Activated T-cell treated with anti-CD3 and anti-CD28 coated beads, Interleukin-2, amount 50 U/mL, for 24 hours (primary cell): ENCODE results near the gene ZG16B.
A peak's percentile ranks its signal among the peaks of the same experiment; 100 is the strongest.

Experiments used
- DNase-seq: peaks from one replicate; pipeline ENCODE4 v3.0.0-alpha.2; 2020
- H3K27ac Mint-ChIP-seq: 2 replicates; pipeline ENCODE4 v1.8.0; 2020; ENCODE audit warnings: mild to moderate bottlenecking, mixed read lengths
- H3K27me3 Mint-ChIP-seq: 2 replicates; pipeline ENCODE4 v1.8.0; 2020; ENCODE audit warnings: mixed read lengths
- H3K36me3 Mint-ChIP-seq: 2 replicates; pipeline ENCODE4 v1.8.0; 2020; ENCODE audit warnings: low read depth, mixed read lengths
- H3K4me1 Mint-ChIP-seq: 2 replicates; pipeline ENCODE4 v1.8.0; 2020; ENCODE audit warnings: low read depth, mixed read lengths
- H3K4me3 Mint-ChIP-seq: 2 replicates; pipeline ENCODE4 v1.8.0; 2020; ENCODE audit warnings: mild to moderate bottlenecking, moderate library complexity, mixed read lengths
- H3K9me3 Mint-ChIP-seq: 2 replicates; pipeline ENCODE4 v1.8.0; 2020; ENCODE audit warnings: mixed read lengths

The ZG16B gene, protein sequence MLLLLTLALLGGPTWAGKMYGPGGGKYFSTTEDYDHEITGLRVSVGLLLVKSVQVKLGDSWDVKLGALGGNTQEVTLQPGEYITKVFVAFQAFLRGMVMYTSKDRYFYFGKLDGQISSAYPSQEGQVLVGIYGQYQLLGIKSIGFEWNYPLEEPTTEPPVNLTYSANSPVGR

DNA sequence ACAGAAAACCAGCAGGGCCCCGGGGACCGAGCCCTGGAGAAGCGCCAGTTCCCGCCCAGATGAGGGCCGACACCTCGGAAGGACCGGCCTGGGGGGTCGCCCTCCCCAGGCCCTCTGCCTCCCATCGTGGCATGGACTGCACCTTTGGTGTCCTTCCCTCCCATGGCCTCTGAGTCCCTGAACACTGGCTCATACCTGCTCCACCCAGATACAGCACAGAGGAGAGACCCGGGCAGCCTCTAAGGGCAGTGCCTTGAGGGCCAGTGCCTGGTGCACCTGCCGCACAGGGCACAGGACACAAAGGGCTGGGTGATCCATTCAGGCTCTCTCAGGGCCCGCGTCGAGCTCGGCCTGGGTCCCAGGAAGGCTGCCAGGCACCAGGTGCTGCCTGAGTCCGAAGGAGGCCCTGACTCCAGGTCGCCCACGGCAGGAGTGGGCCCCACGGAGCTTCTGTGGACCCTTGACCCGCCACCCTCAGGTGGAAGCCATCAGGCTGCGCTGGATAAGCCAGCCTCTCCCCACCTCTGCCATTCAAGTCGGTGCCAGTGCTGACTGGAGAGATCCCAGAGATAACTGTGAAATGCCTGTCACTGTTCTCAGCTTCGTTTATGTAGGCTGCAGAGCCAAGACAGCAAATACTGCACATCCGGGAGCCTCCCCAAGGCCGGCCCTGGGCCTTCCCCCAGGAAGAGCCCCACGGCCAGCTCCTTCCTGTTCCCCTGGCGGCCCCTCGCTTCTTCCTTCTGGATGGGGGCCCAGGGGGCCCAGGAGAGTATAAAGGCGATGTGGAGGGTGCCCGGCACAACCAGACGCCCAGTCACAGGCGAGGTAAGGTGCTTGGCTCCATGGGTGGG lies at the start of gene ZG16B:
Gene ZG16B, plus strand, starts transcription at position 803 of the 854 bp plus-strand sequence. CDS start 139 bp downstream, outside the sequence.
- Mint-ChIP-seq H3K4me1 (no peaks in the 10 kb centered on the region), H3K4me3 (peak within 1 kb of the TSS; percentile 20), H3K27ac (no peak within 1 kb of the TSS), H3K36me3 (no peaks in the 10 kb centered on the region), H3K9me3 (no peaks in the 10 kb centered on the region), H3K27me3 (no peaks in the 10 kb centered on the region)
- no peak for DNase-seq

DNA sequence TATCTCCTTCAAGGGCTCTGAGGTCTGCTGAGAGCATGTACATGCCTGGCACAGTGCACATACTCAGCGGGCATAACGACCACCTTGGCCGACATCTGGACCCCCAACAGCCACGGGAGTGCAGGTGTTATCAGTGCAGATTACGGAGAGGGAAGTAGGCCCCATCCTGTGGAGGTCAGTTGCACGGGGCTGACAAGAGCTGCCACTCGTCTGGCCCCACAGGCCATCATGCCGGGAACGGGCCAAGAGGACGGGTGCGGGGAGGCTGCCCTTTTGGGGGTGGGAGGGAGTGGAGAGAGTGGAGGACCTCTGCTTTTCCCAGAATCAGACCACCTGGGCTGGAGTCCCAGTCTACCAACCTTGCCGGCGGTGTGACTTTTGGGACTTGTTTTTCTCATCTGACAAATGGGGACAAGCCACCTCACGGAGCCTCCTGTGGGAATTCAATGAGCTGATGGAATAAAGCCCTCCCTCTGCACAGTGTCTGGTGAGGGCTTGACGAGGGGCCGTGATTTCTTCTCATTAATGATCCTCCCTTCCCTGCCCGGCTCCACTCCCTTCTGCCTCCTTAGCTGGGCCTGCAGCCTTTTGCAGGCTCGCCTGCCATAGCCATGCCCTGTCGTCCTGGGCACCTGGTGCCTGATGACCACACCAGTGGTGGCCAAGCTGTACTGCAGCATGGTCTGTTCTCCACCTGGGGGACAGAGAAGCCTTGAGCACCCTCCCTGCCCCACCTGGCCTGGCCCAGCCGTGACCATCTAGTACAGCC lies 47.3 kb upstream of the ZG16B start:
- Mint-ChIP-seq H3K27ac (no peak overlapping the region), H3K27me3 (peaks cover 4% of the 10 kb centered on the region), H3K4me1 (peaks cover 28% of the 10 kb centered on the region), H3K36me3 (peaks cover 10% of the 10 kb centered on the region), H3K4me3 (no peak overlapping the region), H3K9me3 (no peaks in the 10 kb centered on the region)
- no peak for DNase-seq

DNA sequence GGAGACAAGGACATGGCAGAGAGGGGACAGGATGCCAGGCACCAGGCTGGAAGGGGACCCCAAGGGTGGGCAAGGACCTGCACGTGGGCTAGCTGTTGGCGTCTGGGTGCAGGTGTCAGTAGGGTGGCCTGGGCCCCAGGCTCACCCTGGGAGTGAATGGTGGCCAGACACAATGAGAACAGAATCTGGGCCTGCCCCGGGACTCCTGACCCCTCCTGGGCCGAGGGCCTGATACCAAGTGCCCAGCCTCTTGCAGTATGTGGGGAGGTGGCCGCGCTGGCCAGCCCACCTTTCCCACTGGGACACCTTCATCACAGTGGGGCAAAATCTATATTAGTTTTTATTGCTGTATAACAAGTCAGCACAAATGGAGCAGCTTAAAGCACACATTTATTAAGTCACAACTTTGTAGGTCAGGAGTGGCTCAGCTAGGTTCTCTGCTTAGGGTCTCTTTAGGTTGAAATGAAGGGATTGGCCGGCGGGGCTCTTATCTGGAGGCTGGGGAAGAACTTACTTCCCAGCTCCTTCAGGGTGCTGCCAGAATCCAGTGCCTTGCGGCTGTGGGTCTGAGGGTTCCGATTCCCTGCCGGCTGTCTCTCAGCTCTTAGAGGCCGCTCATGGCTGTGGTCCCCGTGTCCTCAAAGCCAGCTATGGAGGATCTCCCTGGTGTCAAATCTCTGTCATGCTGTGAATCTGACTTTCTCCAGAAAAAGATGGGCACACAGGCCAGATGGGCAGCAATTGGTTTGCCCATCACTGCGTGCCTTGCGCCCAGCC lies 46.3 kb upstream of the ZG16B start:
- Mint-ChIP-seq H3K27ac (no peak overlapping the region), H3K4me3 (peak overlapping the region; percentile 37), H3K9me3 (no peaks in the 10 kb centered on the region), H3K36me3 (no peaks in the 10 kb centered on the region), H3K4me1 (peaks cover 18% of the 10 kb centered on the region), H3K27me3 (peaks cover 5% of the 10 kb centered on the region)
- DNase-seq: peak; percentile 29

DNA sequence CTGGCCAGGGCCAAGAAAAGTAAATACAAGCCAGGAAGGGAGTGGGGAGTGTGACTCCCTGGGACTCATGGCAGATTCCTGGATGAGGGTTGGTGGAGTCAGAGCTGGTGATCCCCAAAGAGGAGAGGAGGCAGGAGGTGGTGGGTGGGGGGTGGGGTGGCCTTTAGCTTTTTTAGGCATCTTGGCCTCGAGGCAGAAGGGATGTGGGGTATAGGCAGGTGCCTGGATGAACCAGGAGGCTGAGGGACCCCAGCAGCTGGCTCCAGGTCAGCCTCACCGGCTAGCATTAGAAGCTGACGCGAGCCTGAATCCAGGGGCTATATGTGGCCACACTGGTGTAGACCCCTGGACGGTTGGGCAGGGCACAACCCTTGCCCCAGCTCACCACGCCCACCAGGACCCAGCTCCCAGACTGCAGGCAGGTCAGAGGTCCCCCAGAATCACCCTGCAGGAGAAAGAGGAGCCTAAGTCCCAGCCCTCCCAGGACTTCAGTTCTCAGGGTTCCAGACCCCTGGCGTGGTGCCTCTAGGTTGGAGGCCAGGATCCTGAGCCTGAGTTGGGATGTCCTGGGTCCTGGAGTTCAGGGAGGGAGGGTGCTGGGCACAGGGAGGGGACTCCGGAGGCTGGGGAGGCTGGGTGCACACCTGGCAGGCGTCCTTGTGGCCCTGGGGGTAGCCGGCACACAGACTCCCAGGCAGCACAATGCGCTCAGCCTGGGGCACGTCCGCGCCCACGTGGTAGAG lies 45.6 kb upstream of the ZG16B start:
- H3K27ac Mint-ChIP-seq: peak overlapping the region; percentile 92
- no peak for DNase-seq
- H3K9me3 Mint-ChIP-seq: no peaks in the 10 kb centered on the region
- H3K27me3 Mint-ChIP-seq: peaks cover 8% of the 10 kb centered on the region
- peak overlapping the region; percentile 77 for H3K4me3 Mint-ChIP-seq
- H3K36me3 Mint-ChIP-seq: no peaks in the 10 kb centered on the region
- peaks cover 14% of the 10 kb centered on the region for H3K4me1 Mint-ChIP-seq

DNA sequence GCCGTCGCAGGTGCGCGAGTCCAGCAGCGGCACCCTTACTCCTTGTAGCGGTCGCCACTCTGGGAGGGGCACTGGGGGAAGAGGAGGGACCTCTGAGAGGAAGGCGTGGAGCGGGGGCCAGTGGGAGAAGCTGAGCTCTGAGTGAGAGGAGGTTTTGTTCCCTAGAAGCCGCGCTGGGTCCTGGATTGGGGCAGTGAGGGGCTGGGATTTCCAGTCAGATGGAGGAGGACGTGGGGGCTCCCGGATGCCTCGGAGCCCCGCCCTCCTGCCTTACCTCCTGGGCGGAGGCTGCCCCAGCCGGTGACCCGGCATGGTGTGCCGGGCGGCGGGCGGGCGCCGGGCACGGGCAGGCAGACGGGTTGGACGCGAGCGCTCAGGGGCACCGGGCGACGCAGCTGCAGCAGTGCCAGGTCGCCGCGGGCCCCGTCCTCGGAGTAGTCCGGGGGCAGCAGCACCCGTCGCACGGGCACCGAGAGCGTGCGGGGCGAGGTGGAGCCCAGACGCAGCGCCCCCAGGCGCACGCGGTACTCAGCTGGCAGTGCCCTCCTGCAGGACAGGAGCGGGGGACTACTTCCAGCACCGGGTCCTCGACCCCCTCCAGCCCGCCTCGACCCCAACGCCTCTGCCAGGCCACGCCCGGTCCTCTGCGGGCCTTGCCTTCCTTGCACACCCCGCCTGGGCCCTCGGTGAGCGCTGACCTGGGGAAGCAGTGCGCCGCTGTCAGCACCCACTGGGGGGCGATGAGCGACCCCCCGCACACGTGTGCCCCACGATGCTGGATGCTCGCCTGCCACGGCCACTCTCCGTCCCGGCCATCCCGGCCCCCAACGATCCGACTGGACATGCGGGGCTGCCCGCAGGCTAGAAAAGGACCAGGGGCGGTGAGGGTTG lies 44.8 kb upstream of the ZG16B start:
- H3K27me3 Mint-ChIP-seq: peaks cover 12% of the 10 kb centered on the region
- DNase-seq: peak; percentile 78
- peak overlapping the region; percentile 92 for H3K27ac Mint-ChIP-seq
- H3K9me3 Mint-ChIP-seq: no peaks in the 10 kb centered on the region
- H3K4me3 Mint-ChIP-seq: peak overlapping the region; percentile 77
- H3K36me3 Mint-ChIP-seq: no peaks in the 10 kb centered on the region
- peaks cover 11% of the 10 kb centered on the region for H3K4me1 Mint-ChIP-seq

DNA sequence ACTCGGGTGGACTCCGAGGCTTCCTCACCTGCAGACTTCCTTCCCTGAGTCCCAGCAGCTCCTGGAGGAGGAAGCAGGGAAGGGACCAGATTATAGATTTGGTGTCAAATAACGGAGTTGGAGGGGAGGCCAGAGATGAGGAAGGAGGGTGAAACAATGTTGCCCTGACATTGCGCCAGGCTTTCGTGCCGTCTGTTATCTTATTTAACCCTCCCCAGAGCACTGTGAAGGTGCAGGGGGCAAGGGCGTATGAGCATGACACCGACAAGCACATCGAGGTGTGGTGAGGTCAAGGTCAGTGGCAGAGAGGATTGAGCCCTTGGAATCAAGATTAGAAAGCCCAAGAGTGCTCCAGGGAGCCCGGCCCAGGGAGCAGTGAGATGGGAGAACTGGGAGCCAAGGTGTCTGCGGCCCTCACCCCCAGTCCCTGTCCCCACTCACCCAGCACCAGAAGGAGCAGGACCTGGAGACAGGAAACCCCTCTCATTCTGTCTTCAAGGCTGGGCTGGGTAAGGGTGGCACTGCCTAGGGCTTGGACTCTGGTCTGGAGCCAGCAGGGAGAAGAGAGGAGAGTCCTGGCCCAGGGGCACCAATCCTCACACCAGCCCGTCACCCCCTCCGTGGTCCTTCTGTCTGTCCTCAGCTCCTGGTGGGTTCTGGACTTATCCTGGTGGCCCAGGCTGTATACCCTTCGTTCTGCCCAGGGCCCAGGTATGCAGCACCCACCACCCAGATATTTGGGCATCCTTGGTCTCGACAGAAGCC lies 43.9 kb upstream of the ZG16B start:
- H3K36me3 Mint-ChIP-seq: no peaks in the 10 kb centered on the region
- DNase-seq: no peak
- peaks cover 11% of the 10 kb centered on the region for H3K4me1 Mint-ChIP-seq
- peak overlapping the region; percentile 22 for H3K27ac Mint-ChIP-seq
- H3K9me3 Mint-ChIP-seq: no peaks in the 10 kb centered on the region
- H3K27me3 Mint-ChIP-seq: peaks cover 13% of the 10 kb centered on the region
- peak overlapping the region; percentile 61 for H3K4me3 Mint-ChIP-seq

DNA sequence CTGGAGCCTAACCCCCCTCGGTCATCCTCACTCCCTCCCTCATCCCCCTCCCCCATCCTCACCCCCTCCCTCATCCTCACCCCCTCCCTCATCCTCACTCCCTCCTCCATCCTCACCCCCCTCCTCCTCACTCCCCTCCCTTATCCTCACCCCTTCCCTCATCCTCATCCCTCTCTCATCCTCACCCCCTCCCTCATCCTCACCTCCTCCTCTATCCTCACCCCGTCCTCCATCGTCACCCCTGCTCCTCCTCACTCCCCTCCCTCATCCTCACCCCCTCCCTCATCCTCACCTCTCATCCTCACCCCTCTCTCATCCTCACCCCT lies 43.3 kb upstream of the ZG16B start:
- peaks cover 11% of the 10 kb centered on the region for H3K4me1 Mint-ChIP-seq
- DNase-seq: no peak
- H3K27ac Mint-ChIP-seq: no peak overlapping the region
- H3K9me3 Mint-ChIP-seq: no peaks in the 10 kb centered on the region
- peaks cover 16% of the 10 kb centered on the region for H3K27me3 Mint-ChIP-seq
- H3K36me3 Mint-ChIP-seq: no peaks in the 10 kb centered on the region
- no peak overlapping the region for H3K4me3 Mint-ChIP-seq

DNA sequence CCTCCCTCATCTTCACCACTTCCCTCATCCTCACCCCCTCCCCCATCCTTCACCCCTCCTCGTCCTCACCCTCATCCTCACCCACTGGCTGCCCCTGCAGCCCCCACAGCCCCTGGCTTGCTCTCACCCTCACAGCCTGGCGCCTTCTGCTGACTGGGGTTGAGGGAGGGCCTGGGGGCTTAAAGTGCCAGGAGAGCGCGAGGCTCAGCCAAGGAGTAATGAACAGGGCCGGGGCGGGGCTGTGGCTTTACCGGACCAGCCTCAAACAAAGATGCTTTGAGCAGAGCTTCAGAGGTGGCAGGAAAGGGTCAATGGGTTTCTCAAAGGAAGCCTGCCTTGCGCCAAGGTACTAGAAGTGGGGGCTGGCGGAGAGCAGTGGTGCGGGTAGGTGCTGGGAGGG lies 42.7 kb upstream of the ZG16B start, which contains the start of gene PRSS33:
Gene PRSS33, minus strand, starts transcription at position 155 of the 400 bp plus-strand sequence. CDS start 1,013 bp downstream, outside the sequence.
- DNase-seq: no peak
- H3K9me3 Mint-ChIP-seq: no peaks in the 10 kb centered on the region
- H3K4me1 Mint-ChIP-seq: peaks cover 11% of the 10 kb centered on the region
- peak within 1 kb of the TSS; percentile 71 for H3K27ac Mint-ChIP-seq
- peaks cover 16% of the 10 kb centered on the region for H3K27me3 Mint-ChIP-seq
- peak within 1 kb of the TSS; percentile 61 for H3K4me3 Mint-ChIP-seq
- no peaks in the 10 kb centered on the region for H3K36me3 Mint-ChIP-seq

DNA sequence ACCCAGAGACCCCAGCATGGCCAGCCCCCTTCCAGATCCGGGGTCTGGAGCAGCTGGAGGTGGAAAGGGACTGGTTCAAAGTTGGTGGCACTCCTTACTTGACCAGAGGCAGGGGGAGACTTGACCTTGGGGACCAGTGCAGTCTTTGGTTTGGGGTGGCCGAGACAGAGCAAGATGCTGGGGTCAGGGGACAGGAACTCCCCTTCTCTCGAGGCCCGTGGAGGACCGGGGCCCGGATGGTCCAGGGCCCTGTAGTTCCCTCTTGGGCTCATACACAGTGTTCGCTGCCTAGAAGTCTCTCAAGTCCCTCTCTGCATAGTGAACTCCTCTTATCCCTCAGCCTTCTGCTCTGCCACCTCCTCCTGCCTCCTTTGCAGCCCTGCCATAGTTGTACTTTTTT lies 42.1 kb upstream of the ZG16B start:
- Mint-ChIP-seq H3K36me3 (no peaks in the 10 kb centered on the region), H3K27me3 (peaks cover 18% of the 10 kb centered on the region), H3K9me3 (no peaks in the 10 kb centered on the region), H3K4me3 (no peak overlapping the region), H3K4me1 (peaks cover 11% of the 10 kb centered on the region), H3K27ac (no peak overlapping the region)
- no peak for DNase-seq

DNA sequence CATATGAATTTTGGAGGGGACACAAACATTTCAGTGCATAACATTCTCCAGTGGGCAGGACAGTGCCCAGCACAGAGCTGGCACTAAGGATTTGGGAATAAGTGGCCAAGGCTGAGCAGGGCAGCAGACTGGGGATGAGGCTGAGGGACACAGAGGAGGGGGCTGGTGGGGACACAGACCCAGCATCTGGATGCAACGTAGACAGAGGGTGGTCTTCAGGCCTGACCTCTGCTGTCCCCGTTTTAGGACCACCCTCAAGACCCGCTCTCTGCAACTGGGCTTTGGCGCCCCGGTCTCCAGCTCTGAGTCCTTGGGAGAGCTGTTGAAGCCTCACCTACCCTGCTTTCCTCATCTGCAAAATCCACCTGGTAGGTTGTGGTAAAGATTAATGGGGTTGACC lies 39.5 kb upstream of the ZG16B start:
- peaks cover 31% of the 10 kb centered on the region for H3K27me3 Mint-ChIP-seq
- H3K36me3 Mint-ChIP-seq: no peaks in the 10 kb centered on the region
- peaks cover 7% of the 10 kb centered on the region for H3K4me1 Mint-ChIP-seq
- DNase-seq: no peak
- no peak overlapping the region for H3K27ac Mint-ChIP-seq
- H3K9me3 Mint-ChIP-seq: no peaks in the 10 kb centered on the region
- no peak overlapping the region for H3K4me3 Mint-ChIP-seq

DNA sequence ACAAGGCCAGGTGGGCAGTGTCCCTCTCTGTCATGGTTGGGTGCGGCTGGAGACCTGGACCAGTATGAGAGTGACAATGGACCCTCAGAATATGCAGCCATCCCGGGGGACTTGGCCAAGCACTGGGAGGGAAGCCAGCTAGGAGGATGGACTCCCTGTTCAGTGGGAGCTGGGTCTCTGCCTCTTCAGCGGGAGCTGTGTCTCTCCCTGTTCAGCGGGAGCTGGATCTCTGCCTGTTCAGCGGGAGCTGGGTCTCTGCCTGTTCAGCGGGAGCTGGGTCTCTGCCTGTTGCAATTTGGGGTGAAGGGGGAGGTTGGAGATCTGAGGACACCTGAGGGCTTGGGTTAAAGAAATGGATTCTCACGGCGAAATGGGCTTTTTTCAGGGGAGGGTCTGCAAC lies 38.9 kb upstream of the ZG16B start:
- Mint-ChIP-seq H3K36me3 (no peaks in the 10 kb centered on the region), H3K4me1 (peaks cover 3% of the 10 kb centered on the region), H3K27me3 (peaks cover 31% of the 10 kb centered on the region), H3K4me3 (no peak overlapping the region), H3K27ac (no peak overlapping the region), H3K9me3 (no peaks in the 10 kb centered on the region)
- DNase-seq: no peak

DNA sequence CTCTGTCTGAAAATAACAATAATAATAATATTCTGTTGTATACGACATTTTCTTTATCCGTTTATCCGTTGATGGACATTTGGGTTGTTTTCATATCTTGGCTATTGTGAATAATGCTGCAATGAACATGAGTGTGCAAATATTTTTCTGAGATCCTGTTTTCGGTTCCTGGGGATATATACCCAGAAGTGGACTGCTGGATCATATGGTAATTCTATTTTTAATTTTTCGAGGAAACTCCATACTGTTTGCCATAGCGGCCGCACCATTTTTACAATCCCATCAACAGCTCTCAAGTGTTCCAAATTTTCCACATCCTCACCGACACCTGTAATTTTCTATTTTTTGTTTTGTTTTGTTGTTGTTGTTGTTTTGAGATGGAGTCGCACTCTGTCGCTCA lies 37.2 kb upstream of the ZG16B start:
- Mint-ChIP-seq H3K36me3 (no peaks in the 10 kb centered on the region), H3K27me3 (peaks cover 27% of the 10 kb centered on the region), H3K9me3 (no peaks in the 10 kb centered on the region), H3K4me1 (no peaks in the 10 kb centered on the region), H3K27ac (no peak overlapping the region), H3K4me3 (no peak overlapping the region)
- no peak for DNase-seq
